ENCODE measurements around the gene HNRNPF. TPM values are rescaled to one million over a fixed set of nuclear protein-coding genes. Genes with fewer than 3 reads are reported as not detected.

HNRNPF gene
- total and polyA plus RNA-seq, 2 donors (not counting 3 experiments of a cell fraction or from before 2014, with no cell fraction given) = 144 to 230 TPM

DNA sequence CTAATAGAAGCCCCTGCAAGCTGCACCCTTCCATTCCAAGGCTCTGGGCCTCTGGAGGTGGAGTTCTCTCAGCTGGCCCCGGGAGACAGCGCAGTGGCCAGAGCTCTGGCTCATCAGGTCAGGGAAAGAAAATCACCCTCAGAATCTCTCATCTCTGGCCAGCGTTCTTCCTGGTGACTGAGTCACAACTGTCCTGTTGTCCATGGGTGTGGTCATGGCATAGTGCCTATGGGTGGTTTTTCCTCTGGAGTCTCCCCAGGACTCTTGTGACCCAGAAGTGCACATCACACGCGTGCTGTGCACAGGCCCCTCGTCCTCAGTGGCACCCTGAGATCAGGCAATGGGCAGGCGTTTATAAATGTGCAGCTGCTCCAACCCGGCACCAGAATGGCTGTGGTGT, 64.9 kb downstream of the HNRNPF start:
- no peak for TF ChIP-seq JUN (IDR thresholded peaks at IDR 0.05; ENCODE audit: borderline replicate concordance, insufficient read depth, insufficient read length, low read depth)
- TF ChIP-seq MAX (IDR thresholded peaks at IDR 0.05; ENCODE audit: insufficient read depth, insufficient read length) = no peak
- no peak for FAIRE-seq
- dilution Hi-C loops (cut with MboI; ENCODE audit: extremely low pct_ligation_motif_present, low sequenced_read_pairs) (no loop called here), intact Hi-C loops (cut with micrococcal nuclease) (no loop called here)
- H3K4me3 ChIP-seq (replicated peaks in 1 of 3; ENCODE audit: insufficient read depth in 1 of 3, low read depth in 1 of 3, low read length in 3 of 3) = no peak overlapping the region
- H3K79me2 ChIP-seq (ENCODE audit: control insufficient read depth, insufficient read depth, low read length) = no peaks in the 10 kb centered on the region
- ChIA-PET POLR2A (no interaction called here), CTCF (no interaction called here)
- H3K9me3 ChIP-seq (replicated peaks; ENCODE audit: control insufficient read depth, insufficient read depth, low read length) = no peaks in the 10 kb centered on the region
- no peaks in the 10 kb centered on the region for H4K20me1 ChIP-seq (replicated peaks; ENCODE audit: control insufficient read depth, extremely low read depth, insufficient read depth, low read length)
- H3K27ac ChIP-seq (ENCODE audit: insufficient read depth, low read depth, low read length) = no peak overlapping the region
- no peaks in the 10 kb centered on the region for H3K27me3 ChIP-seq (ENCODE audit: control insufficient read depth in 2 of 2, insufficient read depth in 2 of 2, low read length in 2 of 2)
- H2AFZ ChIP-seq (ENCODE audit: low read depth, low read length) = no peak overlapping the region
- H3K9ac ChIP-seq (replicated peaks; ENCODE audit: extremely low read depth, insufficient read depth, low read length) = no peak overlapping the region
- no TSS peak for BruUV-seq (replicated peaks)
- no peak overlapping the region for H3K4me2 ChIP-seq (ENCODE audit: insufficient read depth, low read length)
- DNase-seq (ENCODE audit: low read depth, low spot score) = no peak
- H3K4me1 ChIP-seq (ENCODE audit: control insufficient read depth, extremely low read depth, insufficient read depth, low read length) = no peaks in the 10 kb centered on the region
- H3K9me1 ChIP-seq (replicated peaks; ENCODE audit: control insufficient read depth, extremely low read depth, insufficient read depth, low read length) = no peaks in the 10 kb centered on the region
- no peaks in the 10 kb centered on the region for H3K36me3 ChIP-seq (ENCODE audit: control insufficient read depth in 2 of 2, extremely low read depth in 1 of 2, insufficient read depth in 2 of 2, low read length in 2 of 2)

DNA sequence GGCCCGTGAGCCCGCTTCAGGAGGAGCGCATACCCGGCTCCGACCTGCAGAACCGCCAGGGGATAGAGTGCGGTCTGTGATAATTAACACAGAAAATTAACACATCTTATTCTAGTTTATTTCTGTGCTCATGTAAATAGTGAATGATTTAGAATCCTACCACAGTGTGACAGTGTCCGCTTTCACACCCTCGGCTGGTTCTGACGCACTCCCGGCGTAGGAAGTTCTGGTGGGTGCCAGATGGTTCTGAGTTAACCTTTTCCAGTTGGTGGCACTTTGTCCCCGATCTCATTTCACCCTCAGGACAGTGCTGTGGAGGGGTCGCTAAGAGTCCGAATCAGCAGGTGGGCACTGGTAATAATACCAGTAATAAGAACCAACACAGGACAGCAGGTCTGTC, 65.9 kb downstream of the HNRNPF start:
- Histone ChIP-seq H4K20me1 (replicated peaks; ENCODE audit: control insufficient read depth, extremely low read depth, insufficient read depth, low read length) (no peaks in the 10 kb centered on the region), H3K4me1 (ENCODE audit: control insufficient read depth, extremely low read depth, insufficient read depth, low read length) (no peaks in the 10 kb centered on the region), H3K9me1 (replicated peaks; ENCODE audit: control insufficient read depth, extremely low read depth, insufficient read depth, low read length) (no peaks in the 10 kb centered on the region), H3K9ac (replicated peaks; ENCODE audit: extremely low read depth, insufficient read depth, low read length) (no peak overlapping the region), H3K79me2 (ENCODE audit: control insufficient read depth, insufficient read depth, low read length) (no peaks in the 10 kb centered on the region), H3K27ac (ENCODE audit: insufficient read depth, low read depth, low read length) (no peak overlapping the region), H3K4me3 (replicated peaks in 1 of 3; ENCODE audit: insufficient read depth in 1 of 3, low read depth in 1 of 3, low read length in 3 of 3) (no peak overlapping the region), H3K4me2 (ENCODE audit: insufficient read depth, low read length) (no peak overlapping the region), H3K9me3 (replicated peaks; ENCODE audit: control insufficient read depth, insufficient read depth, low read length) (no peaks in the 10 kb centered on the region), H2AFZ (ENCODE audit: low read depth, low read length) (no peak overlapping the region), H3K36me3 (ENCODE audit: control insufficient read depth in 2 of 2, extremely low read depth in 1 of 2, insufficient read depth in 2 of 2, low read length in 2 of 2) (no peaks in the 10 kb centered on the region), H3K27me3 (ENCODE audit: control insufficient read depth in 2 of 2, insufficient read depth in 2 of 2, low read length in 2 of 2) (no peaks in the 10 kb centered on the region)
- ChIA-PET CTCF (no interaction called here), POLR2A (no interaction called here)
- no peak for TF ChIP-seq EZH2 (IDR thresholded peaks at IDR 0.05; ENCODE audit: borderline replicate concordance, low read depth, low read length, severe bottlenecking)
- dilution Hi-C loops (cut with MboI; ENCODE audit: extremely low pct_ligation_motif_present, low sequenced_read_pairs) = no loop called here
- DNase-seq (ENCODE audit: low read depth, low spot score) = no peak
- intact Hi-C loops (cut with micrococcal nuclease) = no loop called here
- no TSS peak for BruUV-seq (replicated peaks)
- no peak for FAIRE-seq
